OCI-LY7 (cell line): ENCODE results near the gene ABR.

Source experiments
- CTCF ChIP-seq: fragments of 200-600 bp; sonication (generic); conservative IDR thresholded peaks from 2 replicates; pipeline ENCODE4 v1.5.1; 2014; ENCODE audit warnings: mild to moderate bottlenecking, antibody characterized with exemption, low read length, moderate library complexity, mixed read lengths
- EZH2phosphoT487 ChIP-seq: fragments of 200-600 bp; sonication (generic); IDR thresholded peaks from 2 replicates; pipeline ENCODE4 v1.6.1; 2018; ENCODE audit warnings: low read depth, borderline replicate concordance, mild to moderate bottlenecking, mixed run types, antibody characterized with exemption, low read length, moderate library complexity, mixed read lengths

GRCh38 chr17:1221209-1221608 lies 41.4 kb upstream of the ABR start:
- TF ChIP-seq CTCF (no peak), EZH2phosphoT487 (no peak)
